HEK293 (cell line): ENCODE measurements around the gene PARL.

Experiments
- HOXC10 ChIP-seq: sonication (generic); formaldehyde crosslinking; IDR thresholded peaks from 2 replicates; pipeline ENCODE4 v1.8.1; 2023; ENCODE audit warnings: mild to moderate bottlenecking, missing genetic modification reagents
- KLF8 ChIP-seq: fragments of 450-650 bp; formaldehyde crosslinking; IDR thresholded peaks from 2 replicates; pipeline ENCODE4 v1.5.1; 2016; ENCODE audit warnings: missing biosample characterization, missing genetic modification characterization
- SP2 ChIP-seq: fragments of 450-650 bp; formaldehyde crosslinking; IDR thresholded peaks from 2 replicates; pipeline ENCODE4 v1.5.1; 2016; ENCODE audit warnings: missing biosample characterization, missing genetic modification characterization
- TCF7L2 ChIP-seq: IDR thresholded peaks from 2 replicates; pipeline ENCODE4 v1.6.1; 2011; ENCODE audit warnings: low read depth, mild to moderate bottlenecking, inconsistent platforms, low read length, moderate library complexity, borderline replicate concordance
- ZBTB20 ChIP-seq: fragments of 450-650 bp; formaldehyde crosslinking; IDR thresholded peaks from 2 replicates; pipeline ENCODE4 v1.5.1; 2016; ENCODE audit warnings: missing biosample characterization, missing genetic modification characterization
- ZFP37 ChIP-seq: fragments of 450-650 bp; formaldehyde crosslinking; IDR thresholded peaks from 2 replicates; pipeline ENCODE4 v1.5.1; 2016; ENCODE audit warnings: missing biosample characterization, missing genetic modification characterization
- ZNF133 ChIP-seq: fragments of 450-650 bp; formaldehyde crosslinking; IDR thresholded peaks from 2 replicates; pipeline ENCODE4 v1.5.1; 2016; ENCODE audit warnings: missing biosample characterization, missing genetic modification characterization
- ZNF274 ChIP-seq, 2 experiments: fragments of 200-500 bp in 1 of 2; fragments of 450-650 bp in 1 of 2; sonication (Bioruptor generic) in 1 of 2; formaldehyde crosslinking in 1 of 2; IDR thresholded peaks; 2 replicates each; pipeline versions ENCODE4 v1.5.1 to v1.6.1; 2014 to 2016; ENCODE audit warnings: borderline replicate concordance in 1 of 2, inconsistent platforms in 1 of 2, low read length in 1 of 2, missing biosample characterization in 1 of 2, missing genetic modification characterization in 1 of 2
- ZNF501 ChIP-seq: fragments of 450-650 bp; formaldehyde crosslinking; IDR thresholded peaks from 2 replicates; pipeline ENCODE4 v1.5.1; 2016; ENCODE audit warnings: missing biosample characterization, missing genetic modification characterization
- ZNF830 ChIP-seq: fragments of 450-650 bp; IDR thresholded peaks from 2 replicates; pipeline ENCODE4 v1.5.0; 2018; ENCODE audit warnings: missing biosample characterization, missing genetic modification characterization, low read depth, mild to moderate bottlenecking, moderate library complexity
- TF ChIP-seq, protein P1 (sequence below): fragments of 450-650 bp; formaldehyde crosslinking; IDR thresholded peaks from 2 replicates; pipeline ENCODE4 v1.5.1; 2016; ENCODE audit warnings: missing biosample characterization, missing genetic modification characterization
- TF ChIP-seq, protein P2 (sequence below): fragments of 450-650 bp; formaldehyde crosslinking; IDR thresholded peaks from 2 replicates; pipeline ENCODE4 v1.5.1; 2016; ENCODE audit warnings: missing biosample characterization, missing genetic modification characterization
- TF ChIP-seq, protein P3 (sequence below): fragments of 450-650 bp; formaldehyde crosslinking; IDR thresholded peaks from 2 replicates; pipeline ENCODE4 v1.5.1; 2016; ENCODE audit warnings: missing biosample characterization, missing genetic modification characterization

DNA sequence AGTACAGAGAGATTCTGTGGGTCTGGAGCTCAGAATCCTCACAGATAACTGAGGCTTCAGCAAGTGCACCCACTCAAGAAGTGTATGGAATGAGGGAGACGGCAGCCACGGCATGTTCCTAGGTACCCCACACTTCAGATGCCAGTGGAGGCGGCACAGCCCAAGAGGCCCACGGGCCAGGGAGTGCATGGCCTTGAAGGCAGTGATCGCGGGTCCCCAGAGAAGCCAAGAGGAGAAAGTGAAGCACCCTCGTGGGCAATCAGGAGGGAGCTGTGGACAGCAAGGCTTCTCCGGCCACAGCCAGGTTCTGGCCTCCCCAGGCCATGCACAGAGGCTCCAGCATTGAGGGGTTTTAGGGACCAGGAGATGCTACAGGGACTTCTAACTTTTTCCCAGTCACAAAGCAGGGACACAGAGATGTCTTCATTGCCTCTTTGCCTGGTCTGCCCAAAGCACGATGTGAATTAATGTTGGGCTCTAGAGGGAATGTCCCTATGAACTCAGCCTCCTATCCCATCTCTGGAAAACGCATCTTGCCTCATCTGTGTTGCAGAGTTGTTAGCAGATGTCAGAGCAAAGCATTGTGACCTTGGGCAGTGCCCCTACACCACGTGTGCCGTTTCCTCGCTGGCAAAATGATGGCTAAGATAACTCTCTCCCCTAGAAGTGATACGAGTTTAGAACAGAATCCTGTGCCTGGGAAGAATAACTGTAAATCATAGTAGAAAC is 56.7 kb downstream of the PARL start:
- TF ChIP-seq, protein P1, sequence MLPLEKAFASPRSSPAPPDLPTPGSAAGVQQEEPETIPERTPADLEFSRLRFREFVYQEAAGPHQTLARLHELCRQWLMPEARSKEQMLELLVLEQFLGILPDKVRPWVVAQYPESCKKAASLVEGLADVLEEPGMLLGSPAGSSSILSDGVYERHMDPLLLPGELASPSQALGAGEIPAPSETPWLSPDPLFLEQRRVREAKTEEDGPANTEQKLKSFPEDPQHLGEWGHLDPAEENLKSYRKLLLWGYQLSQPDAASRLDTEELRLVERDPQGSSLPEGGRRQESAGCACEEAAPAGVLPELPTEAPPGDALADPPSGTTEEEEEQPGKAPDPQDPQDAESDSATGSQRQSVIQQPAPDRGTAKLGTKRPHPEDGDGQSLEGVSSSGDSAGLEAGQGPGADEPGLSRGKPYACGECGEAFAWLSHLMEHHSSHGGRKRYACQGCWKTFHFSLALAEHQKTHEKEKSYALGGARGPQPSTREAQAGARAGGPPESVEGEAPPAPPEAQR (tag by site-specific recombination), result no peak
- TF ChIP-seq HOXC10 (CRISPR knock-in tag) (no peak), ZNF501 (tag by site-specific recombination) (no peak), ZNF830 (no peak), ZBTB20 (tag by site-specific recombination) (no peak), TCF7L2 (no peak), KLF8 (tag by site-specific recombination) (no peak), ZFP37 (tag by site-specific recombination) (no peak), ZNF133 (tag by site-specific recombination) (no peak), ZNF274 (IDR thresholded peaks at IDR 0.05; ENCODE audit: low read length) (no peak), ZNF274 (tag by site-specific recombination; IDR thresholded peaks at IDR 0.05; ENCODE audit: borderline replicate concordance) (no peak), SP2 (tag by site-specific recombination) (no peak)
- TF ChIP-seq, protein P2, sequence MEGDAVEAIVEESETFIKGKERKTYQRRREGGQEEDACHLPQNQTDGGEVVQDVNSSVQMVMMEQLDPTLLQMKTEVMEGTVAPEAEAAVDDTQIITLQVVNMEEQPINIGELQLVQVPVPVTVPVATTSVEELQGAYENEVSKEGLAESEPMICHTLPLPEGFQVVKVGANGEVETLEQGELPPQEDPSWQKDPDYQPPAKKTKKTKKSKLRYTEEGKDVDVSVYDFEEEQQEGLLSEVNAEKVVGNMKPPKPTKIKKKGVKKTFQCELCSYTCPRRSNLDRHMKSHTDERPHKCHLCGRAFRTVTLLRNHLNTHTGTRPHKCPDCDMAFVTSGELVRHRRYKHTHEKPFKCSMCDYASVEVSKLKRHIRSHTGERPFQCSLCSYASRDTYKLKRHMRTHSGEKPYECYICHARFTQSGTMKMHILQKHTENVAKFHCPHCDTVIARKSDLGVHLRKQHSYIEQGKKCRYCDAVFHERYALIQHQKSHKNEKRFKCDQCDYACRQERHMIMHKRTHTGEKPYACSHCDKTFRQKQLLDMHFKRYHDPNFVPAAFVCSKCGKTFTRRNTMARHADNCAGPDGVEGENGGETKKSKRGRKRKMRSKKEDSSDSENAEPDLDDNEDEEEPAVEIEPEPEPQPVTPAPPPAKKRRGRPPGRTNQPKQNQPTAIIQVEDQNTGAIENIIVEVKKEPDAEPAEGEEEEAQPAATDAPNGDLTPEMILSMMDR (tag by site-specific recombination), result no peak
- TF ChIP-seq, protein P3, sequence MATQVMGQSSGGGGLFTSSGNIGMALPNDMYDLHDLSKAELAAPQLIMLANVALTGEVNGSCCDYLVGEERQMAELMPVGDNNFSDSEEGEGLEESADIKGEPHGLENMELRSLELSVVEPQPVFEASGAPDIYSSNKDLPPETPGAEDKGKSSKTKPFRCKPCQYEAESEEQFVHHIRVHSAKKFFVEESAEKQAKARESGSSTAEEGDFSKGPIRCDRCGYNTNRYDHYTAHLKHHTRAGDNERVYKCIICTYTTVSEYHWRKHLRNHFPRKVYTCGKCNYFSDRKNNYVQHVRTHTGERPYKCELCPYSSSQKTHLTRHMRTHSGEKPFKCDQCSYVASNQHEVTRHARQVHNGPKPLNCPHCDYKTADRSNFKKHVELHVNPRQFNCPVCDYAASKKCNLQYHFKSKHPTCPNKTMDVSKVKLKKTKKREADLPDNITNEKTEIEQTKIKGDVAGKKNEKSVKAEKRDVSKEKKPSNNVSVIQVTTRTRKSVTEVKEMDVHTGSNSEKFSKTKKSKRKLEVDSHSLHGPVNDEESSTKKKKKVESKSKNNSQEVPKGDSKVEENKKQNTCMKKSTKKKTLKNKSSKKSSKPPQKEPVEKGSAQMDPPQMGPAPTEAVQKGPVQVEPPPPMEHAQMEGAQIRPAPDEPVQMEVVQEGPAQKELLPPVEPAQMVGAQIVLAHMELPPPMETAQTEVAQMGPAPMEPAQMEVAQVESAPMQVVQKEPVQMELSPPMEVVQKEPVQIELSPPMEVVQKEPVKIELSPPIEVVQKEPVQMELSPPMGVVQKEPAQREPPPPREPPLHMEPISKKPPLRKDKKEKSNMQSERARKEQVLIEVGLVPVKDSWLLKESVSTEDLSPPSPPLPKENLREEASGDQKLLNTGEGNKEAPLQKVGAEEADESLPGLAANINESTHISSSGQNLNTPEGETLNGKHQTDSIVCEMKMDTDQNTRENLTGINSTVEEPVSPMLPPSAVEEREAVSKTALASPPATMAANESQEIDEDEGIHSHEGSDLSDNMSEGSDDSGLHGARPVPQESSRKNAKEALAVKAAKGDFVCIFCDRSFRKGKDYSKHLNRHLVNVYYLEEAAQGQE (tag by site-specific recombination), result no peak
